ENCODE measurements around the gene CACNA1A. TPM values are rescaled to one million over a fixed set of nuclear protein-coding genes. Genes with fewer than 3 reads are reported as not detected.

The CACNA1A gene
- total RNA-seq, 6 experiments from 2014 or later, result 1.3 to 13.2 (median 10.0) TPM

GRCh38 chr19:13234518-13234917 lies 271.8 kb downstream of the CACNA1A start:
- peak; percentile 3 for DNase-seq
- Mint-ChIP-seq H3K9me3 (peaks cover 14% of the 10 kb centered on the region), H3K27me3 (ENCODE audit: insufficient read depth) (peaks cover 29% of the 10 kb centered on the region), H3K27ac (no peak overlapping the region), H3K4me3 (no peak overlapping the region; the same call in 1 of the 2 replicates), H3K36me3 (ENCODE audit: low read depth) (peaks cover 10% of the 10 kb centered on the region), H3K4me1 (ENCODE audit: low read depth) (peaks cover 6% of the 10 kb centered on the region)
- peak; percentile 78 for TF ChIP-seq CTCF (IDR thresholded peaks at IDR 0.05)

GRCh38 chr19:13231663-13232062 lies 274.6 kb downstream of the CACNA1A start:
- no peak overlapping the region for H3K4me3 Mint-ChIP-seq

GRCh38 chr19:13229246-13229645 lies 277.0 kb downstream of the CACNA1A start:
- no peak for DNase-seq
- TF ChIP-seq CTCF (IDR thresholded peaks at IDR 0.05), result no peak
- no peak overlapping the region for H3K27ac Mint-ChIP-seq
- no peaks in the 10 kb centered on the region for H3K36me3 Mint-ChIP-seq (ENCODE audit: low read depth)
- H3K27me3 Mint-ChIP-seq (ENCODE audit: insufficient read depth), result peaks cover 28% of the 10 kb centered on the region
- no peak overlapping the region for H3K4me3 Mint-ChIP-seq
- H3K4me1 Mint-ChIP-seq (ENCODE audit: low read depth), result peaks cover 1% of the 10 kb centered on the region
- H3K9me3 Mint-ChIP-seq, result no peaks in the 10 kb centered on the region; the same call in 1 of the 2 replicates

More at GRCh38 chr19:13231663-13232062, 274.6 kb downstream of the CACNA1A start:
- Mint-ChIP-seq H3K27me3 (ENCODE audit: insufficient read depth) (peaks cover 27% of the 10 kb centered on the region), H3K27ac (no peak overlapping the region), H3K36me3 (ENCODE audit: low read depth) (peaks cover 10% of the 10 kb centered on the region), H3K4me1 (ENCODE audit: low read depth) (peaks cover 6% of the 10 kb centered on the region), H3K9me3 (peaks cover 14% of the 10 kb centered on the region)
- DNase-seq, result no peak
- no peak for TF ChIP-seq CTCF (IDR thresholded peaks at IDR 0.05)

- Mint-ChIP-seq H3K27me3 (ENCODE audit: insufficient read depth) (peaks cover 28% of the 10 kb centered on the region), H3K27ac (no peak overlapping the region), H3K9me3 (no peaks in the 10 kb centered on the region), H3K36me3 (ENCODE audit: low read depth) (no peaks in the 10 kb centered on the region), H3K4me1 (ENCODE audit: low read depth) (no peaks in the 10 kb centered on the region), H3K4me3 (no peak overlapping the region)
- TF ChIP-seq CTCF (IDR thresholded peaks at IDR 0.05), result no peak
- DNase-seq, result no peak
Observed at GRCh38 chr19:13228561-13228960, 277.7 kb downstream of the CACNA1A start.

- Mint-ChIP-seq H3K9me3 (no peaks in the 10 kb centered on the region), H3K27me3 (ENCODE audit: insufficient read depth) (peaks cover 26% of the 10 kb centered on the region), H3K27ac (no peak overlapping the region), H3K4me3 (no peak overlapping the region), H3K4me1 (ENCODE audit: low read depth) (no peaks in the 10 kb centered on the region), H3K36me3 (ENCODE audit: low read depth) (no peaks in the 10 kb centered on the region)
- no peak for DNase-seq
- no peak for TF ChIP-seq CTCF (IDR thresholded peaks at IDR 0.05)
Observed at GRCh38 chr19:13226983-13227382, 279.3 kb downstream of the CACNA1A start.
